Memory B cell (primary cell): ENCODE results near the gene STARD13.

Experiments used
- ATAC-seq: fragments of 150-1000 bp; cut with Tn5 transposase; 2 replicates; pipeline ENCODE4 v1.10.0; 2021; ENCODE audit warnings: low read depth, mild to moderate bottlenecking, moderate library complexity
- DNase-seq, 2 donors: peaks; one replicate each; pipeline ENCODE4 v3.0.0; 2022; ENCODE audit warnings: low spot score in 2 of 2
- H3K27ac Mint-ChIP-seq: one replicate; pipeline ENCODE4 v1.8.0; 2022; ENCODE audit warnings: mild to moderate bottlenecking, moderate library complexity, mixed read lengths
- H3K27me3 Mint-ChIP-seq: one replicate; pipeline ENCODE4 v1.8.0; 2022; ENCODE audit warnings: mixed read lengths
- H3K36me3 Mint-ChIP-seq: one replicate; pipeline ENCODE4 v1.8.0; 2022; ENCODE audit warnings: mild to moderate bottlenecking, mixed read lengths
- H3K4me1 Mint-ChIP-seq: one replicate; pipeline ENCODE4 v1.8.0; 2022; ENCODE audit warnings: mixed read lengths
- H3K4me3 Mint-ChIP-seq: one replicate; pipeline ENCODE4 v1.8.0; 2022; ENCODE audit warnings: mild to moderate bottlenecking, moderate library complexity, mixed read lengths
- H3K9me3 Mint-ChIP-seq: one replicate; pipeline ENCODE4 v1.8.0; 2022; ENCODE audit warnings: mixed read lengths

STARD13 gene

DNA sequence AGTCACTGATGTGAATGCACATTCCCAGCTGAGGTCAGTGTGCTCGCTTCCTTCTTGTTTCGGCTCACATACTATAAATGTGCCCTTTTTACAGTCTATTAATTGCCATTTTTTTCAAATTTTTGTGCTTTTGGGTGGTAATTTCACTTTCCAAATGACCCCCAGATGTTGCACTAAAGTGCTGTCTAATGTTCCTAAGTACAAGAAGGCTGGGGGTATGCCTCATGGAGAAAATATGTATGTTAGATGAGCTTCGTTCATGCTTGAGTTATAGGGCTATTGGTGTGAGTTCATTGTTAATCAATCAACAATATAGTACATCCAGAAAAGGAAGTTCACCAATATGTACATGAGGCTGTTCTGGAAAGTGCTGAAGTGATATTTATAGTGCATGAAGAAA lies 184.7 kb downstream of the STARD13 start:
- no peak overlapping the region for H3K27ac Mint-ChIP-seq
- peaks cover 2% of the 10 kb centered on the region for H3K9me3 Mint-ChIP-seq
- no peaks in the 10 kb centered on the region for H3K36me3 Mint-ChIP-seq
- DNase-seq (no peak), ATAC-seq (no peak)
- peaks cover 6% of the 10 kb centered on the region for H3K27me3 Mint-ChIP-seq
- H3K4me3 Mint-ChIP-seq = no peak overlapping the region
- peaks cover 3% of the 10 kb centered on the region for H3K4me1 Mint-ChIP-seq

GRCh38 chr13:33099860-33100259 lies 185.7 kb downstream of the STARD13 start:
- Mint-ChIP-seq H3K36me3 (no peaks in the 10 kb centered on the region), H3K9me3 (peaks cover 2% of the 10 kb centered on the region), H3K4me1 (no peaks in the 10 kb centered on the region), H3K27me3 (peaks cover 2% of the 10 kb centered on the region), H3K27ac (no peak overlapping the region), H3K4me3 (no peak overlapping the region)
- DNase-seq (no peak), ATAC-seq (no peak)

DNA sequence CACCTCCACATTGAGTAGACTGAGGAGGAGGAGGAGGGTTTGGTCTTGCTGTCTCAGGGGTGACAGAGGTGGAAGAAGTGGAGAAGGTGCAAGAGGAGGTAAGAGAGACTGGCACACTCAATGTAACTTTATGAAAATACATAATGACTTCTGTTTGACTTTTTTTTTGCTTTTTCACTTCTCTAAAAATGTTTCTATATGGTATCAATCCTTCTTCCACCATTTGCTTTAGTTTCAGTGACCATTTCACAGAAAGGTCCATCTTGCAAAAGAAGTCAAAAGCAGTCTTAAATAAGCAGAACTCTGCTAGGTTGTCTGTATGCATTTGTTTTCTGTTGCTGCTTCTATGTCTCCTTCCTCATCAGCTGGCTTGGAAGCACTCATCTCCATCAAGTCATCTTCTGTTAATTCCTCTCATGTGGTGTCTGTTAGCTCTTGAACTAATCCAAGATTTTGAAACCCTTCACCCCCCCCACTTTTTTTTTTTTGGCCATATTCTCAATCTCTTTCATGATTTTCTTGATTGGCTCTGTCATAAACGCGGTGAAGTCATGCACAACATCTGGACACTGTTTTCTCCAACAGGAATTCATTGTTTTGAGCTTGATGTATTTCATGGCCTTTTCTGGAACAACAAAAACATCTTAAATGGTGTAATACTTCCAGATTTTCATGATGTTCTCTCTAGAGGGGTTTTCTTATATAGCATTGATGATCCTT lies 188.5 kb downstream of the STARD13 start:
- DNase-seq = no peak
- Mint-ChIP-seq H3K9me3 (peaks cover 2% of the 10 kb centered on the region), H3K27ac (no peak overlapping the region), H3K4me3 (no peak overlapping the region), H3K36me3 (no peaks in the 10 kb centered on the region), H3K27me3 (peaks cover 4% of the 10 kb centered on the region), H3K4me1 (no peaks in the 10 kb centered on the region)
- ATAC-seq = no peak

DNA sequence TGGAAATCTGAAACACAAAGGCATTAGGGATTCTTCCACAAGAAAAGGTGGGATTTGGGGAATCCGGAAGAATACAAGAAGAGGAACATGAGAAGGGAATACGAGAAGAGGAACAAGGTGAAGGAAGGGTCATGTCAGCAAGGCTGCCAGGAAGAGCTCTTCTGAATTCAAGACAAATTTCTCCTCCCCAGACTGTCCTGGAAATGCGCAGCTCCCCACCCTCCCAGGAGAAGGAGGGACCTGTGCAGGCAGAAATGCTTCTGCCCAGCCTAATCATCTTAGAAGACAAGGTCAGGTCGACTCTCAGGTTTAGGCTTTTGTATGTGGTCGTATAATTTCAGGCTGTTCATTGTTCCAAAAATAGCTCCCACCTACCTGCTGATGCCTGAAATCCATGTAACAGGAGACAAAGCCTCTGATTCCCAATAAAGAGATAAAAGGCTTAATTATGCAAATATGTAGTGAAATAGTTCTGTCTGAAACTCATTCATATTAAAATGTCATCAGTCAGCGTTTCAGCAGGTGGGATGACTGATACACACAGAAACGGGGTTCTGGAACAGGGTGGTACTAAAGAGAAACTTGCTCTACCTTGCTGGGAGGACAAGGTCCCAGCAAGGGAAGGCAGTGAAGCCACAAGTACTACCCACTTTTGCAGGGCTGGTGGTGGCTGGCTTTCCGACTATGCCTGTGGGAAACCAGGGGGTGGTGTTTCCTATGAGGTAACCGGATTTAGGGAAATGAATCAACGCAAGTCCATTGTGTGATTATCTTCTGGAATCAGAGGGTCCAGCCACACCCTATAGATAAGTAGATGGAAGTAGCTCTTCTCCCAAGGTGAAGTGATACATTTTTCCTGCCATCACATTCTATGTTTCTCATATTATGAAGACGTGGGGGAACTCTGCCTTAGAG lies 193.2 kb downstream of the STARD13 start:
- Mint-ChIP-seq H3K36me3 (no peaks in the 10 kb centered on the region), H3K27ac (no peak overlapping the region), H3K4me3 (no peak overlapping the region), H3K27me3 (peaks cover 5% of the 10 kb centered on the region), H3K4me1 (no peaks in the 10 kb centered on the region), H3K9me3 (peaks cover 2% of the 10 kb centered on the region)
- DNase-seq (no peak), ATAC-seq (no peak)

GRCh38 chr13:33091415-33091774 lies 194.2 kb downstream of the STARD13 start:
- H3K27ac Mint-ChIP-seq = no peak overlapping the region
- DNase-seq (no peak), ATAC-seq (no peak)
- H3K9me3 Mint-ChIP-seq = no peaks in the 10 kb centered on the region
- no peak overlapping the region for H3K4me3 Mint-ChIP-seq
- no peaks in the 10 kb centered on the region for H3K4me1 Mint-ChIP-seq
- H3K36me3 Mint-ChIP-seq = no peaks in the 10 kb centered on the region
- H3K27me3 Mint-ChIP-seq = peaks cover 5% of the 10 kb centered on the region

- no peaks in the 10 kb centered on the region for H3K36me3 Mint-ChIP-seq
- no peak overlapping the region for H3K27ac Mint-ChIP-seq
- H3K9me3 Mint-ChIP-seq = no peaks in the 10 kb centered on the region
- DNase-seq = no peak
- no peak for ATAC-seq
- H3K4me3 Mint-ChIP-seq = no peak overlapping the region
- H3K4me1 Mint-ChIP-seq = no peaks in the 10 kb centered on the region
- H3K27me3 Mint-ChIP-seq = peaks cover 5% of the 10 kb centered on the region
Observed at GRCh38 chr13:33090755-33091414, 194.7 kb downstream of the STARD13 start.

DNA sequence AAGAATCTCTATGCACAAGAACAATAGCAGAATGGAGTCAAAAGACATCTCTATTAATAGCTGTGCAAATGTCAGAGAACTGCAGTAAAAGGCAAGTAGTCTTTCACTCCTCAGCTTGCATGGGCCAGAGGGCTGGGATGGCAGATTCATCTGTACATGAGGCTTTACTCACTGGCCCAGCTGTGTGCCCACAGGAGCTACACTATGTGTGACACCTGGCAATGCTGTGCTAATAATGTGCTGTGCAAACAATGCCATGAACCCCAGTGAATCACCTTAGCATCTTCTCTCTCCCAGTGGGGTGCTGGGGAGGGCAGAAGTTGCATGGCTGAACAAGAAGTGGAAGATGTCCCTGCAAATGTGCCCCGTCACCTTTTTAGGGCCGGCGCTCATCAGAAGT lies 196.2 kb downstream of the STARD13 start:
- H3K36me3 Mint-ChIP-seq = no peaks in the 10 kb centered on the region
- peaks cover 2% of the 10 kb centered on the region for H3K9me3 Mint-ChIP-seq
- no peak for ATAC-seq
- no peak for DNase-seq
- peaks cover 7% of the 10 kb centered on the region for H3K27me3 Mint-ChIP-seq
- no peak overlapping the region for H3K4me3 Mint-ChIP-seq
- no peaks in the 10 kb centered on the region for H3K4me1 Mint-ChIP-seq
- no peak overlapping the region for H3K27ac Mint-ChIP-seq

- Mint-ChIP-seq H3K4me3 (no peak overlapping the region), H3K4me1 (no peaks in the 10 kb centered on the region), H3K36me3 (no peaks in the 10 kb centered on the region), H3K9me3 (peaks cover 2% of the 10 kb centered on the region), H3K27ac (no peak overlapping the region), H3K27me3 (peaks cover 4% of the 10 kb centered on the region)
- no peak for ATAC-seq
- DNase-seq = no peak
Observed at GRCh38 chr13:33087790-33088189, 197.8 kb downstream of the STARD13 start.

DNA sequence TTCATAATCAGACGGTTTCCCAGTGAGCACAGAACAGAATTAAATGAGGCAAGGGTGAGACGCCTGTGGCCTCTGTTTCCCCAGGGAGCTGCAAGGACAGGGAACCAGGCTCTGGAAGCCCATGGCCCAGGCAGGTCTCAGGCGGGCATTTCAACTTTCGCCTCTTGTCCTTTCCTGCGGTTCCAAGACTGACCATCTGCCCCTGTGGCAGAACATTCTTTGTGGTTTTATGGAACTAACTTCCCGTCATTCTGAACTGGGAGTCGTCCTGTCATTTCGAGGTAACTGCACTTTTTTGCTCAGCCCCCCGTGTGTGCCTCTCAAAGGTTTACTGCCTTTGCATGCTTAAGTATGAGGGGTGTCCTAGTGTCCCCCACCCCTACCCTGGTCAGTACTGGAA lies 198.5 kb downstream of the STARD13 start:
- Mint-ChIP-seq H3K27ac (no peak overlapping the region), H3K9me3 (peaks cover 2% of the 10 kb centered on the region), H3K36me3 (no peaks in the 10 kb centered on the region), H3K4me3 (no peak overlapping the region), H3K27me3 (peaks cover 3% of the 10 kb centered on the region), H3K4me1 (no peaks in the 10 kb centered on the region)
- ATAC-seq (no peak), DNase-seq (no peak)

- no peak overlapping the region for H3K27ac Mint-ChIP-seq
- DNase-seq (no peak), ATAC-seq (no peak)
- H3K9me3 Mint-ChIP-seq = peaks cover 2% of the 10 kb centered on the region
- H3K27me3 Mint-ChIP-seq = peaks cover 10% of the 10 kb centered on the region
- H3K4me1 Mint-ChIP-seq = no peaks in the 10 kb centered on the region
- H3K4me3 Mint-ChIP-seq = no peak overlapping the region
- H3K36me3 Mint-ChIP-seq = no peaks in the 10 kb centered on the region
Observed at GRCh38 chr13:33083054-33083453, 202.5 kb downstream of the STARD13 start.

DNA sequence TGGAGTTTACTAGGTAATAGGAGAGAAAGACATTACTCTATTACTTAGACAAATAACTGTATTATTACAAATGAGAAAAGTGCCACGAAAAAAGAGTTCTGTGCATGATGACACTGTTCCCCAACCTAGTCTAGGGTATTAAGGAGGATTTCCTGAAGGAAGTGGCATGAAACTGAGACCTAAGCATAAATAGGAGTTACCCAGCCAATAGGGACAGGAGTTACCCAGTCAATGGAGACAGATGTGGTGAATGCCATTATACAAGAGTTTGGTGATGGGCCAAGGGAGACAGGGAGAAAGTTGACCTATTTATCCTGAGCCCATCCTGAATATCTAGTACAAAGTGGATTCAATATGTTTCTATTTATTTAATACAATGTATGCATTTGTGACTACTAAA lies 203.9 kb downstream of the STARD13 start:
- no peak for ATAC-seq
- DNase-seq = no peak
- Mint-ChIP-seq H3K36me3 (no peaks in the 10 kb centered on the region), H3K4me3 (no peak overlapping the region), H3K27ac (no peak overlapping the region), H3K27me3 (peaks cover 8% of the 10 kb centered on the region), H3K4me1 (no peaks in the 10 kb centered on the region), H3K9me3 (peaks cover 2% of the 10 kb centered on the region)

GRCh38 chr13:33080972-33081590 lies 204.5 kb downstream of the STARD13 start:
- ATAC-seq = no peak
- no peak for DNase-seq
- peaks cover 8% of the 10 kb centered on the region for H3K27me3 Mint-ChIP-seq
- no peak overlapping the region for H3K27ac Mint-ChIP-seq
- H3K36me3 Mint-ChIP-seq = no peaks in the 10 kb centered on the region
- no peak overlapping the region for H3K4me3 Mint-ChIP-seq
- H3K4me1 Mint-ChIP-seq = no peaks in the 10 kb centered on the region
- H3K9me3 Mint-ChIP-seq = peaks cover 2% of the 10 kb centered on the region

GRCh38 chr13:33079960-33080359 lies 205.6 kb downstream of the STARD13 start:
- DNase-seq (no peak), ATAC-seq (no peak)
- peaks cover 8% of the 10 kb centered on the region for H3K27me3 Mint-ChIP-seq
- H3K4me3 Mint-ChIP-seq = no peak overlapping the region
- peaks cover 1% of the 10 kb centered on the region for H3K9me3 Mint-ChIP-seq
- H3K4me1 Mint-ChIP-seq = no peaks in the 10 kb centered on the region
- no peak overlapping the region for H3K27ac Mint-ChIP-seq
- no peaks in the 10 kb centered on the region for H3K36me3 Mint-ChIP-seq

DNA sequence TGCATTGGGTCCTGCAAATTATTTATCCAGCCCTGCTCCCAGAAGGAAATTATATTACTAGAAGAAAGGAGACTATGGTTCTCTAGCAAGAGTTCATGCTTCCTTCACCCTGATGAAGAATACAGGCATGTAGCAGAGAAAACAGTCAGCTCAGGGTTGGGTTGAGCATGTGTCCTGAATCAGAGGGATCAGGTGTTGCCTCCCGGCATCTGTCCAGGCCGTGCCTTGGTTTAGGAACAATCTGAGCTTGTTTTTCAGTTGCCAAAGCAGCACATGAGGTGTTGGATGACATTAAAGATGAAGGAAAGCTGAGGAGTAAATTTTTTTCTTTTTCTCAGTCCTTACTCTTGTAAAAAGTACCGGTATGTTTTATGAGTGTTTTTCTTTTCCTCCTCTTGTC lies 207.3 kb downstream of the STARD13 start:
- Mint-ChIP-seq H3K4me1 (no peaks in the 10 kb centered on the region), H3K4me3 (no peak overlapping the region), H3K27me3 (peaks cover 6% of the 10 kb centered on the region), H3K36me3 (no peaks in the 10 kb centered on the region), H3K9me3 (no peaks in the 10 kb centered on the region), H3K27ac (no peak overlapping the region)
- DNase-seq = no peak
- no peak for ATAC-seq
